ENCODE measurements around the gene DDX39B.

DNA sequence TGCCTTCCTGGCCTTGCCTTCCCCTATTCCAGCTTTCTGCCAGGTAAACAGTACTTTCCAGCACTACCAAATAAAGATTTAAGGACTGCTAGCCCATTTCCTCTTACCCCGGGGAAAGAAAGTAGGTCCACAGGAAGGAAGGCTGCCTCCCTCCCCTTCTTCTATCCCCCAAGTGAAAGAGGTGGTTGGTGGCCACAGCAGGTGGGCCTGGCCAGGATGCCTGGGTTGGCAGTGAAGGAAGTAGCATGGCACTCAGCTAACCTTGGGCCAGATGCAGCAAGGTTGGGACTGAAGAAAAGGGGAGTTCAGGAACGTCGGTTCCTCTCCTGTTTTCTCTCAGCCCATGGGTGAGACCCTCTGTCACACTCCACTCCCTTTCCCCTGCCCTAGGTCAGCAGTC, 14.5 kb upstream of the DDX39B start:
- TF ChIP-seq, protein P1, sequence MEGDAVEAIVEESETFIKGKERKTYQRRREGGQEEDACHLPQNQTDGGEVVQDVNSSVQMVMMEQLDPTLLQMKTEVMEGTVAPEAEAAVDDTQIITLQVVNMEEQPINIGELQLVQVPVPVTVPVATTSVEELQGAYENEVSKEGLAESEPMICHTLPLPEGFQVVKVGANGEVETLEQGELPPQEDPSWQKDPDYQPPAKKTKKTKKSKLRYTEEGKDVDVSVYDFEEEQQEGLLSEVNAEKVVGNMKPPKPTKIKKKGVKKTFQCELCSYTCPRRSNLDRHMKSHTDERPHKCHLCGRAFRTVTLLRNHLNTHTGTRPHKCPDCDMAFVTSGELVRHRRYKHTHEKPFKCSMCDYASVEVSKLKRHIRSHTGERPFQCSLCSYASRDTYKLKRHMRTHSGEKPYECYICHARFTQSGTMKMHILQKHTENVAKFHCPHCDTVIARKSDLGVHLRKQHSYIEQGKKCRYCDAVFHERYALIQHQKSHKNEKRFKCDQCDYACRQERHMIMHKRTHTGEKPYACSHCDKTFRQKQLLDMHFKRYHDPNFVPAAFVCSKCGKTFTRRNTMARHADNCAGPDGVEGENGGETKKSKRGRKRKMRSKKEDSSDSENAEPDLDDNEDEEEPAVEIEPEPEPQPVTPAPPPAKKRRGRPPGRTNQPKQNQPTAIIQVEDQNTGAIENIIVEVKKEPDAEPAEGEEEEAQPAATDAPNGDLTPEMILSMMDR (IDR thresholded peaks at IDR 0.05): no peak
- TF ChIP-seq POLR2A (IDR thresholded peaks at IDR 0.05): no peak
